SHP77 (cell line): ENCODE data around the gene SCAF4.
"Not testable (repeated sequence)": the region's sequence is repeated elsewhere in the genome, so short reads cannot be mapped to it uniquely, and the experiment has no call there.

Experiments
- DNase-seq, 2 experiments: peaks; one replicate each; lab custom pipeline; 2025; lab: John Stamatoyannopoulos, UW

SCAF4 gene

GRCh38 chr21:31641416-31641922 is 90.4 kb downstream of the SCAF4 start:
- no peak for DNase-seq

GRCh38 chr21:31636874-31637273 is 95.0 kb downstream of the SCAF4 start:
- DNase-seq: no peak

- no peak for DNase-seq
Observed at GRCh38 chr21:31634993-31635392, 96.9 kb downstream of the SCAF4 start.

DNA sequence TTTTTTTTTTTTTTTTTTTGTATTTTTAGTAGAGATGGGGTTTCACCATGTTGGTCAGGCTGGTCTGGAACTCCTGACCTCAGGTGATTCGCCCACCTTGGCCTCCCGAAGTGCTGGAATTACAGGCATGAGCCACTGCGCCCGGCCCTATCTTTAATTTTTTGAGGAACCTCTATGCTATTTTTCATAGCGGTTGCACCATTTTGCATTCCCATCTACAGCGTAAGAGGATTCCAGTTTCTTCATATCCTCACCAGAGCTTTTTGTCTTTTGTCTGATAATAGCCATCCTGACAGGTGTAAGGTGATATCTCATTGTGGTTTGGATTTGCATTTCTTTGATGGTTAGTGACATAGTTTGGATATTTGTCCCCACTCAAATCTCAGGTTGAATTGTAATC is 100.0 kb downstream of the SCAF4 start:
- DNase-seq: not testable (repeated sequence)

GRCh38 chr21:31629972-31630711 is 101.8 kb downstream of the SCAF4 start:
- peak; percentile 18 to 24 for DNase-seq

- DNase-seq: no peak
Observed at GRCh38 chr21:31624961-31625491, 106.9 kb downstream of the SCAF4 start.

GRCh38 chr21:31624181-31624580 is 107.7 kb downstream of the SCAF4 start:
- DNase-seq: no peak

GRCh38 chr21:31623664-31624063 is 108.3 kb downstream of the SCAF4 start:
- DNase-seq: no peak

GRCh38 chr21:31622397-31622796 is 109.5 kb downstream of the SCAF4 start:
- DNase-seq: no peak
